Fibroblast of the aortic adventitia (primary cell): ENCODE results near the gene SLC6A3. TPM values are rescaled to one million over a fixed set of nuclear protein-coding genes. Genes with fewer than 3 reads are reported as not detected.

ENCODE experiments used
- DNase-seq: peaks from one replicate; pipeline ENCODE4 v3.0.0-alpha.2; 2010; ENCODE audit warnings: low read depth
- H3K4me3 ChIP-seq: 2 replicates; pipeline ENCODE4 v1.5.1; 2011; ENCODE audit warnings: low read depth, mild to moderate bottlenecking, control low read depth, low read length, moderate library complexity
- total RNA-seq: library from RNA; depleted of rRNA; stranded (reverse); fragments of >200 nt; gene quantifications from 2 replicates; pipeline ENCODE4 v1.2.3, GENCODE V29; 2012; ENCODE audit warnings: low replicate concordance
- TF ChIP-seq, protein P1 (sequence below): IDR thresholded peaks from 2 replicates; pipeline ENCODE4 v1.5.1; 2011; ENCODE audit warnings: mild to moderate bottlenecking, low read length, control low read depth, inconsistent platforms; ENCODE audit not compliant: insufficient read depth

SLC6A3 gene
- total RNA-seq, 1 donor, result not detected

DNA sequence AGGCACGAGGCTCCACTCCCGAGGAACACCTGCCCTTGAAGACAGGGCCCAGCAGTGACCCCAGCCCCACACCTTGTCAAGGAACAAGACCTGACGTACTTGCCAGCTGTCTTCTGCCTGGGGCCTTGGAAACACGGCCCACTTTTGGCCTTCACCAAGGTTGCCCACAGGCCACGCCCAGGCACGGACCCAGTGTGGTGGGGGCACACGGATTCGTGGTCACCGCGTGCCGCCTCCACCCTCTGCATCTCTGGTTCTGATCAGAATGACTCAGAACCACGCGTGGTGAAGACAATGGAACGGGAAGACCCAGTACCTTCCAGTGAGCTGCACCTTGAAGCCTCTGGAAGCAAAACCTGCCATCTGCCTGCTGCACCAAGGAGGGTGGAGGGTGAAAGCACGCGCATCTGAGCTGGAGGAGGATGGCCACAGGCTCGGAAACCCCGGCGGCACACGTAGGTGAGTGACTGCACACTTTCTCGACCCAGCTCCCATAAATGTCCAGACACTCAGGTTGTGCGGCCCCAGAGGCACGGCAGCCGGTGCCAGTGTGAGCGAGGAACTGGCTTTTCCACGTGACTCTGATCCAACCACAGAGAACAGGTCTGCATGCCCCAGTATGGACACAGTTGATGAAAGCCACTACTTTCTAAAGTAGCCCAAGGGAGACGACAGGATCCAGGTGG, 42.0 kb upstream of the SLC6A3 start:
- DNase-seq, result no peak
- no peak overlapping the region for H3K4me3 ChIP-seq
- TF ChIP-seq, protein P1, sequence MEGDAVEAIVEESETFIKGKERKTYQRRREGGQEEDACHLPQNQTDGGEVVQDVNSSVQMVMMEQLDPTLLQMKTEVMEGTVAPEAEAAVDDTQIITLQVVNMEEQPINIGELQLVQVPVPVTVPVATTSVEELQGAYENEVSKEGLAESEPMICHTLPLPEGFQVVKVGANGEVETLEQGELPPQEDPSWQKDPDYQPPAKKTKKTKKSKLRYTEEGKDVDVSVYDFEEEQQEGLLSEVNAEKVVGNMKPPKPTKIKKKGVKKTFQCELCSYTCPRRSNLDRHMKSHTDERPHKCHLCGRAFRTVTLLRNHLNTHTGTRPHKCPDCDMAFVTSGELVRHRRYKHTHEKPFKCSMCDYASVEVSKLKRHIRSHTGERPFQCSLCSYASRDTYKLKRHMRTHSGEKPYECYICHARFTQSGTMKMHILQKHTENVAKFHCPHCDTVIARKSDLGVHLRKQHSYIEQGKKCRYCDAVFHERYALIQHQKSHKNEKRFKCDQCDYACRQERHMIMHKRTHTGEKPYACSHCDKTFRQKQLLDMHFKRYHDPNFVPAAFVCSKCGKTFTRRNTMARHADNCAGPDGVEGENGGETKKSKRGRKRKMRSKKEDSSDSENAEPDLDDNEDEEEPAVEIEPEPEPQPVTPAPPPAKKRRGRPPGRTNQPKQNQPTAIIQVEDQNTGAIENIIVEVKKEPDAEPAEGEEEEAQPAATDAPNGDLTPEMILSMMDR, result no peak

DNA sequence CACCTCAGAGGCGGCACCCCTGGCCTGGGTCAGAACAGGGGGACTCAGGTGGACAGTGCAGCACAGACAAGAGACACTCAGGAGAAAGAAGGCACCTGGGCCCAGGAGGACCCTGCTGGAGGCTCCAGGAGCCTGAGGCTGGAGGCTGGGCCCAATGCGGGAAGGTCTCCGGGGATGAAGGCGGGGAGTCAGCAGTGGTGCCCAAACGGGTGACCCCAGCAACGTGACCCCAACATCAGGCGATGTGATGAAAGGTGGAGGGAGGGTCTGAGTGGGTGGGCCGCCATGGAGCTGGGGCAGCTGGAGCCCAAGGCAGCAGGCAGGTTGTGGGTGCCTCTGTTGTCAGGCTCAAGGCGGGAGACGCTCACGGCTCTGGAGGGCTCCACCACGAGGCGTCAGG, 41.0 kb upstream of the SLC6A3 start:
- H3K4me3 ChIP-seq, result no peak overlapping the region
- DNase-seq, result no peak
- TF ChIP-seq, protein P1, result no peak

DNA sequence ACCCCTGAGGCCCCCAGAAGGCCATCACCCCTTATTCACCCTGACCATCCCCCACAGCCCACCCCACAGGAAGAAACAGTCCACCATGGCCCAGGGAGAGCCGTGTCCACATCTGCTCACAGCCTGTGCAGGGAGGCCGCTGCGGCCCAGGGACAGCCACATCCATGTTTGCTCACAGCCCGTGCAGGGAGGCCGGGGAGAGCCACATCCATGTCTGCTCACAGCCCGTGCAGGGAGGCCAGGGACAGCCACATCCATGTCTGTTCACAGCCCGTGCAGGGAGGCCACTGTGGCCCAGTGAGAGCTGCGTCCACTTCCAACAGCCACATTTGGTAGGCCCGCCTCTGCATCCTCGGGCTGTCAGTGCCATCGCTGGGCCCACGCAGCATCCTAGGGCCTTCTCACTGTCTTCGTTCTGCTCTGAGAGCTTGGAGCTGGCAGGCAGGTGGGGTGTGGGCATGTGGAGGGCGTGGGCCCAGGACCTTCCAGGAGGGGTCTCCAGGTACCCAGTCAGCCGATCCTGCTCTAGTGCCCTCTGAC, 40.4 kb upstream of the SLC6A3 start:
- TF ChIP-seq, protein P1, result no peak
- DNase-seq, result no peak

DNA sequence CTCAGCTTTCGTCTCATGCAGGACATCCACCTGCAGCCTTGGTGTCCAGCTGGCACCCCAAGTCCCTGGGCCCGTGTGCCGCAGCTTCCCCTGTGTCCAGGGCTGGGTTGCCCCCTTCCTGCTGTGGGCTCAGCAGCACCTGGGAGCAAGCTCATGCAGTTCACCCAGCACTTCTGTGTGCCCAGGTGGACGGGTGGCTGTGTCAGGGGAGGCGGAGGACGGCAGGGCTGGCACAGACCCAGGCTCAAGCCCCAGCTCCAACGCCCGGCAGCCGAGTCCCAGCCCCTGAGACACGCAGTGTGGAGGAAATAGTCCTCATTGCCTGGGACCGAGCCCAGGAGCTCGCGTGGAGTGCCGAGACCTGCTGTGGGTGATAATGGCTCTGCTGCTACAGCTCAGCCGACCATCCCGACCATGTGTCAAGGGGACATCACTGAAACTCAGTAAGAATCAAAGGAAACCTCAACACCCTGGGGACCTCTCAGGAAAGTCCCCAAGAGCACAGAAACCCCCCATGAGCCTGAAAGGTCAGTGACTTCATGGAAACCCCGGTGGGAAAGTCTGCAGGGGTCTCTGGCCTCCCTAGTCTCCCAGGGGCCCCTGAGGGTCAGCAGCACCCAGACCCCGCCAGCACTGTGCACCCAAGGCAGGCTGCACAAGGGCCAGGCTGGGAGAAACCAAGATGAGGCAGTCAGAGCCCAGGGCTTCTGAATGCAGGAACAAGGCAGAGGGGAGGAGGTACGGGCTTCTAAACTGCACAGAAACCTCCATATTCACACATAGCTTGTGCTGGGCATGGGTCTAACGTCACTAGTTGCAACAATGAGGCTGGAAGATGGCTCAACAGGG, 39.7 kb upstream of the SLC6A3 start:
- TF ChIP-seq, protein P1, result no peak

More for the DNA sequence above, 40.4 kb upstream of the SLC6A3 start:
- no peak overlapping the region for H3K4me3 ChIP-seq

GRCh38 chr5:1483856-1484729, 38.9 kb upstream of the SLC6A3 start:
- TF ChIP-seq, protein P1, result no peak
- no peak overlapping the region for H3K4me3 ChIP-seq
- no peak for DNase-seq

More for the DNA sequence above, 39.7 kb upstream of the SLC6A3 start:
- DNase-seq, result no peak
- no peak overlapping the region for H3K4me3 ChIP-seq

- no peak overlapping the region for H3K4me3 ChIP-seq
- no peak for DNase-seq
- TF ChIP-seq, protein P1, result no peak
Observed at GRCh38 chr5:1483064-1483463, 37.8 kb upstream of the SLC6A3 start.
